Panc1 (cell line): Measurements from ENCODE around the gene APCDD1L. TPM values are rescaled to one million over a fixed set of nuclear protein-coding genes. Genes with fewer than 3 reads are reported as not detected.
A peak's percentile ranks its signal among the peaks of the same experiment; 100 is the strongest.

Experiments
- ATAC-seq: fragments of 200-7000 bp; cut with Tn5 transposase; 2 replicates; pipeline ENCODE4 v1.9.1; 2020; ENCODE audit warnings: mild to moderate bottlenecking, moderate library complexity
- BruUV-seq: library from RNA; stranded (reverse); fragments of 400-500 nt; replicated peaks from 2 replicates; lab custom pipeline; 2021; lab: Mats Ljungman, UMichigan
- CTCF ChIA-PET: fragments of 300-600 bp; sonication (Branson Sonifier 250); formaldehyde crosslinking; loops from one replicate; lab custom pipeline; 2022; ENCODE audit warnings: antibody characterized with exemption; lab: Charles Lee
- POLR2A ChIA-PET: fragments of 300-600 bp; sonication (Branson Sonifier 250); formaldehyde crosslinking; loops from one replicate; lab custom pipeline; 2022; ENCODE audit warnings: antibody characterized with exemption; lab: Charles Lee
- DNase-seq: peaks from one replicate; pipeline ENCODE4 v3.0.0-alpha.2; 2010; ENCODE audit warnings: low read depth, low spot score
- H3K27ac ChIP-seq: 2 replicates; pipeline ENCODE4 v1.5.1; 2011; ENCODE audit warnings: mild to moderate bottlenecking, low read length, inconsistent platforms
- H3K27me3 ChIP-seq: fragments of 200-500 bp; sonication (Bioruptor generic); 2 replicates; pipeline ENCODE4 v1.6.0; 2014; ENCODE audit warnings: low read length, inconsistent platforms; ENCODE audit not compliant: control insufficient read depth, insufficient read depth
- H3K36me3 ChIP-seq: fragments of 200-500 bp; sonication (Bioruptor generic); 2 replicates; pipeline ENCODE4 v1.5.1; 2014; ENCODE audit warnings: inconsistent platforms, mild to moderate bottlenecking, low read length, moderate library complexity; ENCODE audit not compliant: control insufficient read depth, insufficient read depth
- H3K4me1 ChIP-seq: 2 replicates; pipeline ENCODE4 v1.5.1; 2011; ENCODE audit warnings: inconsistent platforms, mild to moderate bottlenecking, low read length, moderate library complexity; ENCODE audit not compliant: control insufficient read depth, insufficient read depth
- H3K4me3 ChIP-seq, 2 experiments: 2 replicates each; pipeline ENCODE4 v1.5.1; 2011 to 2012; ENCODE audit warnings: low read depth in 2 of 2, low read length in 2 of 2, mild to moderate bottlenecking in 2 of 2, inconsistent platforms in 1 of 2, moderate library complexity in 1 of 2
- H3K9me3 ChIP-seq: fragments of 200-500 bp; sonication (Bioruptor generic); 2 replicates; pipeline ENCODE4 v1.5.1; 2014; ENCODE audit warnings: low read depth, mild to moderate bottlenecking, inconsistent platforms, low read length, moderate library complexity; ENCODE audit not compliant: control insufficient read depth, insufficient read depth
- POLR2AphosphoS5 ChIP-seq: IDR thresholded peaks from 2 replicates; pipeline ENCODE4 v1.6.1; 2012; ENCODE audit warnings: mild to moderate bottlenecking, low read depth, low read length, moderate library complexity
- in situ Hi-C: cut with HindIII; loops from 2 replicates; pipeline ENCODE4 v1.10.0; 2016; ENCODE audit warnings: low sequenced_read_pairs, low pct_unique_long_range_greater_than_20kb
- intact Hi-C: fragments of 100-400 bp; cut with micrococcal nuclease; formaldehyde crosslinking; loops from one replicate; pipeline ENCODE4 v1.10.0; 2022; ENCODE audit not compliant: unreplicated experiment
- total RNA-seq: library from RNA; stranded (reverse); gene quantifications from one replicate; pipeline ENCODE4 v1.2.1, GENCODE V29; 2021; ENCODE audit not compliant: unreplicated experiment
- TF ChIP-seq, protein P1 (sequence below), 2 experiments: IDR thresholded peaks; 2 replicates each; pipeline ENCODE4 v1.6.1; 2011 to 2012; ENCODE audit warnings: low read depth in 2 of 2, control low read depth in 1 of 2, low read length in 1 of 2, mild to moderate bottlenecking in 1 of 2, moderate library complexity in 1 of 2; ENCODE audit not compliant: insufficient read depth in 1 of 2
- TF ChIP-seq, protein P2 (sequence below): fragments of 450-650 bp; IDR thresholded peaks from 2 replicates; pipeline ENCODE4 v1.5.1; 2017; ENCODE audit warnings: mild to moderate bottlenecking

The APCDD1L gene
- total RNA-seq, 1 experiment from 2014 or later: 0.62 TPM

DNA sequence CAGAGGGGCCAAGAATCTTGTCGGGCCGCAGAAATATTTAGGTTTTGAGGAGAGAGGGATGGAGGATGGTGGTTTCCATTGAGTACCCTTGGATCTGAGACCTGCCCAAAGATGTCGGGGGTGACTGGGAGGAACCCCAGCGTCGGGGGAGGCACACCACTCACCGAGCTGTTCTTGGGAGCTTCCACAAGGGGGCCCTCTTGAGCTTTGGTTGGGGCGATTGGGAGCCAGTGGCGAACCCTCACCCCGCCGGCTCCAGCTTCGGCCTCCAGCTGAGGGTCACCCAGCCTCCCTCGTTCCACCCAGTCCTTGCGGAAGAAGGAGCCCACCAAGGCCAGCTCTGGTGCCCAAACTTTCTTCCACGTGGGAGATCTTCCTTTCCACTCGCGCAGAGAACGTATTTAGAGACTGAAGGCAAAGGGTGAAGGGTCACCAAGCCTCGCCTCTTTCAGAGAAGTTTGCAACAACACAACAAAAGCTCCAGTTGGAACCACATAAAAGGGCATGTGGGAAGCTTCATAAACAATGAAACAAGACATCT, 33.6 kb downstream of the APCDD1L start:
- DNase-seq: no peak
- ATAC-seq: no peak
- ChIA-PET POLR2A (no interaction called here), CTCF (no interaction called here)
- no peak for TF ChIP-seq POLR2AphosphoS5
- TF ChIP-seq, protein P1, sequence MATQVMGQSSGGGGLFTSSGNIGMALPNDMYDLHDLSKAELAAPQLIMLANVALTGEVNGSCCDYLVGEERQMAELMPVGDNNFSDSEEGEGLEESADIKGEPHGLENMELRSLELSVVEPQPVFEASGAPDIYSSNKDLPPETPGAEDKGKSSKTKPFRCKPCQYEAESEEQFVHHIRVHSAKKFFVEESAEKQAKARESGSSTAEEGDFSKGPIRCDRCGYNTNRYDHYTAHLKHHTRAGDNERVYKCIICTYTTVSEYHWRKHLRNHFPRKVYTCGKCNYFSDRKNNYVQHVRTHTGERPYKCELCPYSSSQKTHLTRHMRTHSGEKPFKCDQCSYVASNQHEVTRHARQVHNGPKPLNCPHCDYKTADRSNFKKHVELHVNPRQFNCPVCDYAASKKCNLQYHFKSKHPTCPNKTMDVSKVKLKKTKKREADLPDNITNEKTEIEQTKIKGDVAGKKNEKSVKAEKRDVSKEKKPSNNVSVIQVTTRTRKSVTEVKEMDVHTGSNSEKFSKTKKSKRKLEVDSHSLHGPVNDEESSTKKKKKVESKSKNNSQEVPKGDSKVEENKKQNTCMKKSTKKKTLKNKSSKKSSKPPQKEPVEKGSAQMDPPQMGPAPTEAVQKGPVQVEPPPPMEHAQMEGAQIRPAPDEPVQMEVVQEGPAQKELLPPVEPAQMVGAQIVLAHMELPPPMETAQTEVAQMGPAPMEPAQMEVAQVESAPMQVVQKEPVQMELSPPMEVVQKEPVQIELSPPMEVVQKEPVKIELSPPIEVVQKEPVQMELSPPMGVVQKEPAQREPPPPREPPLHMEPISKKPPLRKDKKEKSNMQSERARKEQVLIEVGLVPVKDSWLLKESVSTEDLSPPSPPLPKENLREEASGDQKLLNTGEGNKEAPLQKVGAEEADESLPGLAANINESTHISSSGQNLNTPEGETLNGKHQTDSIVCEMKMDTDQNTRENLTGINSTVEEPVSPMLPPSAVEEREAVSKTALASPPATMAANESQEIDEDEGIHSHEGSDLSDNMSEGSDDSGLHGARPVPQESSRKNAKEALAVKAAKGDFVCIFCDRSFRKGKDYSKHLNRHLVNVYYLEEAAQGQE (IDR thresholded peaks at IDR 0.05; ENCODE audit: insufficient read depth in 1 of 2, low read depth in 2 of 2, low read length in 1 of 2): no peak
- TF ChIP-seq, protein P2, sequence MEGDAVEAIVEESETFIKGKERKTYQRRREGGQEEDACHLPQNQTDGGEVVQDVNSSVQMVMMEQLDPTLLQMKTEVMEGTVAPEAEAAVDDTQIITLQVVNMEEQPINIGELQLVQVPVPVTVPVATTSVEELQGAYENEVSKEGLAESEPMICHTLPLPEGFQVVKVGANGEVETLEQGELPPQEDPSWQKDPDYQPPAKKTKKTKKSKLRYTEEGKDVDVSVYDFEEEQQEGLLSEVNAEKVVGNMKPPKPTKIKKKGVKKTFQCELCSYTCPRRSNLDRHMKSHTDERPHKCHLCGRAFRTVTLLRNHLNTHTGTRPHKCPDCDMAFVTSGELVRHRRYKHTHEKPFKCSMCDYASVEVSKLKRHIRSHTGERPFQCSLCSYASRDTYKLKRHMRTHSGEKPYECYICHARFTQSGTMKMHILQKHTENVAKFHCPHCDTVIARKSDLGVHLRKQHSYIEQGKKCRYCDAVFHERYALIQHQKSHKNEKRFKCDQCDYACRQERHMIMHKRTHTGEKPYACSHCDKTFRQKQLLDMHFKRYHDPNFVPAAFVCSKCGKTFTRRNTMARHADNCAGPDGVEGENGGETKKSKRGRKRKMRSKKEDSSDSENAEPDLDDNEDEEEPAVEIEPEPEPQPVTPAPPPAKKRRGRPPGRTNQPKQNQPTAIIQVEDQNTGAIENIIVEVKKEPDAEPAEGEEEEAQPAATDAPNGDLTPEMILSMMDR: peak; percentile 55; the same call in 1 of the 2 replicates
- BruUV-seq: no TSS peak
- intact Hi-C loops (no loop called here), in situ Hi-C loops (no loop called here)
- H3K4me3 ChIP-seq: no peak overlapping the region
- H3K4me1 ChIP-seq: no peaks in the 10 kb centered on the region
- H3K36me3 ChIP-seq: no peaks in the 10 kb centered on the region
- H3K27ac ChIP-seq: no peak overlapping the region
- H3K9me3 ChIP-seq: peaks cover 8% of the 10 kb centered on the region; the same call in 1 of the 2 replicates
- H3K27me3 ChIP-seq: no peaks in the 10 kb centered on the region

DNA sequence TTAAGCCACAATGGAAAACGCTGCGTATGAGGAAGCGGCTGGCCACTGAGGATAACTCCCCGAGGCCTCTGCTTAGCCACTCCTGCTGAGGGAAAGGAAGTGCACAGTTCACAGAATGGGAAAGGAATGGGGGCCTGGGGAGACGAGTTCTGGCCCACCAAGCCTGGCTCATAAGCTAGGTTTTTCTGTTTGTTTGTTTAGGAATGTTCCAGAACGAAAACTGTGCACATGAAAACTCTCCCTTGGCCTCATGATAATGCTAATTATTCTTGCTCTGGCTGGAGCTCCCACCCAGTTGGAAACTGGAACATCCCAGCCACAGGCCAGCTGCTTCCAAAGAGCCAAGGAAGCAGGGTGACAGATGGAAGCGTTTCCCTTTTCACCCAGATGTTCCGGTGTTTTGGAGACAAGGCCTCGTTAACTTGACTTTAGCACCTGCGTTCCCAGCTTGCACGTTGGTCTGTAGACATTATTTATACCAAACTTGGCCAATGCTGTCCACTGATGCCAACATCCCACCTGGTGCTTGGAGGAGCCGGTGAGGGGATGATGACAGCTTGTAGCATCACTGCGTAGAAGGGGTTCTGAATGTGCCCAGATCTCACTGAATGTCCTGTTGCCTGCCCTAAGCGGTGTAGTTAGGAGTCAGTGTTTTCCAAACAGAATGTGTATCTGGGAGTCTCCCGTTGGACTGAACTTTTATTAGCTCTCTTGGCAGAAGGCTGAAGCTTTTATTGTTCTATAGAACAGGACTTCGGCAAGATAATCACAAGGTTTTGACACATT, 34.5 kb downstream of the APCDD1L start:
- H3K36me3 ChIP-seq: no peaks in the 10 kb centered on the region
- in situ Hi-C loops: no loop called here
- DNase-seq (no peak), ATAC-seq (no peak)
- POLR2A ChIA-PET: no interaction called here
- H3K27ac ChIP-seq: no peak overlapping the region
- H3K4me1 ChIP-seq: no peaks in the 10 kb centered on the region
- H3K4me3 ChIP-seq: no peak overlapping the region
- no peak for TF ChIP-seq POLR2AphosphoS5
- intact Hi-C loops: no loop called here
- BruUV-seq: no TSS peak
- CTCF ChIA-PET: no interaction called here
- peaks cover under 1% of the 10 kb centered on the region; the same call in 1 of the 2 replicates for H3K9me3 ChIP-seq
- no peaks in the 10 kb centered on the region for H3K27me3 ChIP-seq

DNA sequence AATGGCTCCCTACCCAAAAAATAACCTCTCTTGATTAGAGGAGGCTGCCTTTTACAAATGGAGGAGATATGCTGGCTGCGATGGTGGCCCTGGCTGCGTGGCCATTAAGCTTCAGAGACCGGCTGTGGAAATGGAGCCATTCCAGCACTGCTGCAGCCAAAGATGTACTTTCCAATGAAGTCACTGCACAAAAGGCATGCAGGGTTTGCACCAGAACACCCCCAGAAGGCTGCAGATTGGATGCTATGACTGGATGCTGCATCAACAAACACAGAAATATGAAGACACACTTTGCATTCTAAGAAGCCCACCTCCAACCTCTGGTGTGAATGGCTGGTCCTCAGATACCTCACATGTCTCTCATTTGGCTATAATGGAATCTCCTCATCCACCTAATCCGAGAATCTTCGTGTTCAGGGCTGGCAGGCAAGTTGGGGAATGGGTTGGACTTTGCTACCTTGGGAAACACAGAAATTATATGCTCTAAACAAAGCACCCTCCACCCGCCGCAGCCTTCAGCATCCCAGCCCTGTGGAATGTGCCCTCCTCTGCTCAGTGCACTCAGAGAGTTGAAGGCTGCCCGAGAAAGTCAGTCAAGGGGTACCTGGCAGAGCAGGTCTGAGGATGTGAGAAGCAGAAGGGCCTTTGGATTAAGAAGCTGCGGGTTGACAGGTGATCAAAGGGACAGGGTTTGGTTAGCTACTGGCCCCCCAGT, 35.3 kb downstream of the APCDD1L start:
- no TSS peak for BruUV-seq
- Histone ChIP-seq H3K4me3 (no peak overlapping the region), H3K27ac (no peak overlapping the region), H3K27me3 (no peaks in the 10 kb centered on the region), H3K9me3 (no peaks in the 10 kb centered on the region; the same call in 1 of the 2 replicates), H3K4me1 (no peaks in the 10 kb centered on the region), H3K36me3 (no peaks in the 10 kb centered on the region)
- ATAC-seq (no peak), DNase-seq (no peak)
- TF ChIP-seq, protein P2: no peak
- TF ChIP-seq, protein P1 (IDR thresholded peaks at IDR 0.05; ENCODE audit: insufficient read depth in 1 of 2, low read depth in 2 of 2, low read length in 1 of 2): no peak
- TF ChIP-seq POLR2AphosphoS5: no peak
- in situ Hi-C loops: no loop called here
- ChIA-PET CTCF (interaction anchor here (0.7 kb wide), 1 partner anchor 221 kb away, joined by 16 read pairs; no protein-coding TSS in a partner anchor), POLR2A (no interaction called here)
- intact Hi-C loops: no loop called here
